Stomach smooth muscle (tissue), 2 donors: ENCODE results near the gene KRT86.

Experiments used
- H3K27ac ChIP-seq: one replicate; pipeline ENCODE4 v1.7.0; 2013; ENCODE audit warnings: mild to moderate bottlenecking, low read length, inconsistent platforms
- H3K27me3 ChIP-seq, 2 donors: one replicate each; pipeline ENCODE4 v1.7.0; 2013; ENCODE audit warnings: low read length in 2 of 2; ENCODE audit not compliant: insufficient read depth in 2 of 2, control insufficient read depth in 1 of 2
- H3K36me3 ChIP-seq, 2 donors: one replicate each; pipeline ENCODE4 v1.7.0; 2013; ENCODE audit warnings: low read length in 2 of 2; ENCODE audit not compliant: control insufficient read depth in 2 of 2, insufficient read depth in 2 of 2
- H3K4me1 ChIP-seq: one replicate; pipeline ENCODE4 v1.7.0; 2013; ENCODE audit warnings: low read length; ENCODE audit not compliant: control insufficient read depth, insufficient read depth
- H3K4me3 ChIP-seq, 2 donors: one replicate each; pipeline ENCODE4 v1.7.0; 2013; ENCODE audit warnings: low read length in 2 of 2
- H3K9ac ChIP-seq, 2 donors: one replicate each; pipeline ENCODE4 v1.7.0; 2013; ENCODE audit warnings: low read length in 2 of 2, mild to moderate bottlenecking in 1 of 2
- H3K9me3 ChIP-seq, 2 donors: one replicate each; pipeline ENCODE4 v1.7.0; 2013; ENCODE audit warnings: low read length in 2 of 2; ENCODE audit not compliant: control insufficient read depth in 2 of 2
- donor health status: healthy.
- donor health status: Pancreatic carcinoma.

KRT86 gene

GRCh38 chr12:52277486-52278245, 3.2 kb downstream of the KRT86 start:
- H3K27ac ChIP-seq = no peak overlapping the region
- H3K9ac ChIP-seq = no peak overlapping the region
- H3K27me3 ChIP-seq = peaks cover 0 to 3% of the 10 kb centered on the region in 2 donors
- H3K9me3 ChIP-seq = no peaks in the 10 kb centered on the region
- H3K4me1 ChIP-seq = peaks cover 31% of the 10 kb centered on the region
- H3K36me3 ChIP-seq = no peaks in the 10 kb centered on the region
- no peak overlapping the region for H3K4me3 ChIP-seq

- peak overlapping the region; percentile 67 to 72 for H3K4me3 ChIP-seq
- H3K27ac ChIP-seq = peak overlapping the region; percentile 96
- H3K36me3 ChIP-seq = no peaks in the 10 kb centered on the region
- H3K4me1 ChIP-seq = peaks cover 31% of the 10 kb centered on the region
- no peaks in the 10 kb centered on the region for H3K9me3 ChIP-seq
- H3K9ac ChIP-seq = peak overlapping the region; percentile 74 to 79
- H3K27me3 ChIP-seq = peaks cover 0 to 3% of the 10 kb centered on the region in 2 donors
These were observed 4.4 kb downstream of the KRT86 start for GRCh38 chr12:52278575-52279421.

DNA sequence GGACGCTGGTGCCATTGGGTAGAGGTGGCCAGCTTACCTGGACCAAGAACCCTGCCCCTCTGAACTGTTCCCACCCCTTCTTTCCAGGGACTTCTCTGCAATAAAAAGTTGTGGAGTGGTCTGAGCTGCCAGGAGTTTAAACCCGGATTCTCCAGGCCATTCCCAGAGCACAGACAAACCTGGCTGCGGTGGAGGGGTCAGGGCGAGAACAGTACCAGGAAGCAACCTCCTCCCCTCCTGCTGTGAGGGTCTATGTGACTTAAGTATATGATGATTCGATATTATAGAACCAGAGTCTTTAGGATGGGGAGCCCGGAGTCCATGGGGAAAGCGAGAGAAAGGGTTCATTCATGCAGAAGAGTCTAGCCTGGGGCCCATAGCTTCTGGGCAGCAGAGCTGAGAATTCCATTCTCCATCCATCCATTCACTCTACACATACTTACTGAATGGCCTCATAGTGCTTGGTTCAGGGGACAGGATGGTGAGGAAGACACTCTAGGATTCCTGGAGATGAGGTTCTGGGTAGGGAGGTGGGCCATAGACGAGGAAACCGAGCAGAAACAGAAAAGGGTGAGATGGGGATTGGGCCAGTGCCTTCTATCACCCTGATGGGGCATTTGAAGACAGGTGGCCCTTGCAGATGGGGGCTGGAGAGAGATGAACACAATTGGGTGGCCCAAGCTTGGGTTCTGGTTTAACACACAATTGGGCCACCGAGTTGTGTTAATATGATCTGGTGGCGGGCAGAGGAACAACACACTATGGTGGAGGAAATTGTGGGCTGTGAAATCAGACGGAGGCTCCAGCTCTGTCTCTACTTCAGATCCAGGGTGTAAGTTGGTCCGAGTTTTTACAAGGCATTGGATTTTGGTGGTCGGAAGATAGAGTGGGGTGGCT, 5.2 kb downstream of the KRT86 start:
- Histone ChIP-seq H3K4me3 (peak overlapping the region; percentile 67 to 72), H3K27ac (peak overlapping the region; percentile 96)

GRCh38 chr12:52280319-52280795, 5.9 kb downstream of the KRT86 start:
- Histone ChIP-seq H3K4me1 (peaks cover 31% of the 10 kb centered on the region), H3K36me3 (no peaks in the 10 kb centered on the region), H3K9ac (peak overlapping the region; percentile 36 to 56), H3K27ac (peak overlapping the region; percentile 96), H3K27me3 (no peaks in the 10 kb centered on the region), H3K9me3 (no peaks in the 10 kb centered on the region), H3K4me3 (no peak overlapping the region)

More for the DNA sequence above, 5.2 kb downstream of the KRT86 start:
- H3K9me3 ChIP-seq = no peaks in the 10 kb centered on the region
- H3K36me3 ChIP-seq = no peaks in the 10 kb centered on the region
- peaks cover 0 to under 1% of the 10 kb centered on the region in 2 donors for H3K27me3 ChIP-seq
- H3K4me1 ChIP-seq = peaks cover 31% of the 10 kb centered on the region
- H3K9ac ChIP-seq = peak overlapping the region; percentile 35 to 58

DNA sequence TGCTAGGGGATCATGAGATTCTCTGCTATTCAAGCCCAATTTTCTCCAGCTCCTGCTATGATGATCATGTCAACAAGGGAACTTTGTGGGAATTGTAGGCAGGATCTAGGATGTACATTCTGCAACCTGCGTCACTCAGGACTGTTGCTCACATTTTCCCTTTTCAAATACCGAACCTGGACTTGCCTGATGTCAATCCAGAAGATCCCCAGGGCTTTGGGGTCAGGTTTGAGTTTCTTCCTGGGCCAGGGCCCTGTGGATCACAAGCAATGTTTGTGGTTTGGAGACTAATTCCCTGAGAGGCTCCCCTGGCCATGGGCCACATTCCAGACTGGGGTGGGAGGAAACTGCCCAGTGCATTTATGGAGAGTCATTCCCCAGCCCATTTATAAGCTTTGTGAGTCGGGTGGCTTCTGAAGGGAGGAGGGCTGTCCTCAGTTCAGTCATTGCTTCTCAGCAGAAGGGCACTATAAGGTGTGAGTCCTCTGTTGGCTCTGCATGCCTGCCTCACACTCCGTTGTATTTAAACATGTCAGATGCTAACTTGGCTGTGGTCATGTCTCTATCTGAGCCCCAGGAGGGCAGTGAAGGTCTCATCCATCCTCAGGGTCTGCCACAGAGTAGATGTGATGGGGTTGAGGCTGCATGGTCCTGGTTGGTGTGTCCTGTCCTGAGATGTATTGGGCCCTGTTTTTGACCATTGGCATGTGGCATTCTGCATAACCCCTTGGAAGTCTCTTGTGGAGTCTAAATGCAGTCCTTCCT, 6.5 kb downstream of the KRT86 start:
- Histone ChIP-seq H3K27ac (peak overlapping the region; percentile 96), H3K9ac (peak overlapping the region; percentile 56 to 58), H3K4me3 (no peak overlapping the region), H3K4me1 (peaks cover 31% of the 10 kb centered on the region), H3K9me3 (no peaks in the 10 kb centered on the region), H3K36me3 (no peaks in the 10 kb centered on the region), H3K27me3 (no peaks in the 10 kb centered on the region)

GRCh38 chr12:52284562-52285171, 10.2 kb downstream of the KRT86 start:
- no peaks in the 10 kb centered on the region for H3K9me3 ChIP-seq
- H3K36me3 ChIP-seq = no peaks in the 10 kb centered on the region
- no peak overlapping the region for H3K9ac ChIP-seq
- no peak overlapping the region for H3K27ac ChIP-seq
- no peak overlapping the region for H3K4me3 ChIP-seq
- H3K4me1 ChIP-seq = peaks cover 19% of the 10 kb centered on the region
- no peaks in the 10 kb centered on the region for H3K27me3 ChIP-seq

DNA sequence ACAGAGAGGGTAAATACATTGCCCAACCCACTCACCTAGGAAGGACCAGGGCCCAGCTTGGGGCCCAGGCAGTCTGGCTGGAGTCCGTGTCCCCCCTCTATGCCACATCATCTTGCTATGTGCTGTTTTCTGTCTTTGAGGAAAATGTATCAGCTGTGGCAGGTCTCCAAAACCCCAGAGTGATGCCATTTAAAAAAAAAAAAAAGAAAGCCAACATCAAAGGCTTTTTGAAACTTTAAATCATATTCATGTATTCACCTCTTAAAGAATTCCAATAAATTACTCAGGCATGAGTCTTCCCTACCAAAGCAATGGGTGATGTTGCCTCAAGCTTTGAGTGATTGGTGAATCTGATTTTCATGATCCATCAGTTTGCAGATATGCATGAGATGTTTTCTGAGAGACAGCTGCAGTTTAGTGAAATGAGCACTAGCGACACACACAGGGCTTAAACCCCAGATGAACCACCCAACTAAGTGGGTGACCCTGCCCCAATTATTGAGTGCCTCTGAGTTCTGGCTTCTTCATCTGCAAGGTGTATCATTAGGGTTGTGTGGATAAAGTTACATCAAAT, 10.8 kb downstream of the KRT86 start:
- H3K4me1 ChIP-seq = peaks cover 13% of the 10 kb centered on the region
- H3K27ac ChIP-seq = no peak overlapping the region
- H3K4me3 ChIP-seq = no peak overlapping the region
- no peaks in the 10 kb centered on the region for H3K36me3 ChIP-seq
- H3K9ac ChIP-seq = no peak overlapping the region
- no peaks in the 10 kb centered on the region for H3K27me3 ChIP-seq
- H3K9me3 ChIP-seq = no peaks in the 10 kb centered on the region

- Histone ChIP-seq H3K36me3 (no peaks in the 10 kb centered on the region), H3K27me3 (no peaks in the 10 kb centered on the region), H3K9ac (no peak overlapping the region), H3K4me1 (peaks cover 5% of the 10 kb centered on the region), H3K9me3 (no peaks in the 10 kb centered on the region), H3K4me3 (no peak overlapping the region), H3K27ac (no peak overlapping the region)
These were observed 11.5 kb downstream of the KRT86 start for GRCh38 chr12:52285851-52286530.
